Breast epithelium (tissue), 4 donors: Measurements from ENCODE around the gene ITGB4. TPM values are rescaled to one million over a fixed set of nuclear protein-coding genes. Genes with fewer than 3 reads are reported as not detected.

Experiments
- DNase-seq, 2 donors: peaks; one replicate each; pipeline ENCODE4 v3.0.0-alpha.2; 2019; ENCODE audit warnings: low spot score in 2 of 2
- H3K27ac ChIP-seq, 2 donors: fragments of 200-600 bp; sonication (generic) in 1 of 2; one replicate each; pipeline ENCODE4 v1.5.1; 2016 to 2019; ENCODE audit warnings: mild to moderate bottlenecking in 1 of 2
- H3K27me3 ChIP-seq, 2 donors: fragments of 200-600 bp; sonication (generic) in 1 of 2; one replicate each; pipeline versions ENCODE4 v1.5.1 to v1.6.0; 2017 to 2019; ENCODE audit warnings: control low read depth in 1 of 2, mild to moderate bottlenecking in 1 of 2
- H3K36me3 ChIP-seq: fragments of 200-600 bp; one replicate; pipeline ENCODE4 v1.5.1; 2019
- H3K4me1 ChIP-seq, 2 donors: fragments of 200-600 bp; sonication (generic); one replicate each; pipeline ENCODE4 v1.5.1; 2016 to 2019; ENCODE audit warnings: control low read depth in 1 of 2
- H3K4me3 ChIP-seq, 3 donors: fragments of 200-600 bp; sonication (generic); 1 replicate in 2 of 3; 2 replicates in 1 of 3; pipeline ENCODE4 v1.5.1; 2016 to 2019; ENCODE audit warnings: mild to moderate bottlenecking in 3 of 3, moderate library complexity in 2 of 3
- H3K9me3 ChIP-seq, 2 donors: fragments of 200-600 bp; sonication (generic) in 1 of 2; one replicate each; pipeline ENCODE4 v1.5.1; 2016 to 2019; ENCODE audit warnings: control low read depth in 1 of 2
- CTCF ChIP-seq, 3 donors: fragments of 450-650 bp; IDR thresholded peaks; one replicate each; pipeline ENCODE4 v1.5.1; 2016 to 2017; ENCODE audit warnings: antibody characterized with exemption in 3 of 3, mild to moderate bottlenecking in 3 of 3, moderate library complexity in 3 of 3
- POLR2A ChIP-seq: fragments of 450-650 bp; IDR thresholded peaks from one replicate; pipeline ENCODE4 v1.6.1; 2016; ENCODE audit warnings: antibody characterized with exemption, mild to moderate bottlenecking, moderate library complexity
- POLR2AphosphoS5 ChIP-seq, 3 donors: sonication (generic); formaldehyde crosslinking; IDR thresholded peaks; one replicate each; pipeline ENCODE4 v1.6.1; 2017; ENCODE audit warnings: antibody characterized with exemption in 3 of 3
- intact Hi-C: fragments of 100-400 bp; cut with DNase I; formaldehyde crosslinking; loops from one replicate; pipeline ENCODE4 v1.15.1; 2023; ENCODE audit warnings: low total_unique reads
- total RNA-seq, 3 donors: library from RNA; depleted of rRNA; stranded (reverse); fragments of >200 nt; gene quantifications; one replicate each; pipeline ENCODE4 v1.1.0, GENCODE V29; 2016

Gene ITGB4
- total RNA-seq, 3 donors from 2014 or later, result 9.8 to 125 (median 67.2) TPM

GRCh38 chr17:75693500-75694481 is 27.5 kb upstream of the ITGB4 start:
- H3K4me1 ChIP-seq, result peaks cover 15 to 52% of the 10 kb centered on the region in 2 donors
- H3K27me3 ChIP-seq, result no peaks in the 10 kb centered on the region
- no peak for TF ChIP-seq CTCF (IDR thresholded peaks at IDR 0.05)
- TF ChIP-seq POLR2A, result no peak
- TF ChIP-seq POLR2AphosphoS5 (IDR thresholded peaks at IDR 0.05), result peak; percentile 74 to 87 (median 86)
- peak; percentile 84 to 99 for DNase-seq
- intact Hi-C loops, result no loop called here
- H3K36me3 ChIP-seq, result no peaks in the 10 kb centered on the region
- H3K4me3 ChIP-seq, result peak overlapping the region in 2 of 3 donors; percentile 10 to 37
- H3K9me3 ChIP-seq, result no peaks in the 10 kb centered on the region
- peak overlapping the region; percentile 94 to 98 for H3K27ac ChIP-seq

- TF ChIP-seq POLR2A, result no peak
- TF ChIP-seq POLR2AphosphoS5 (IDR thresholded peaks at IDR 0.05), result no peak
- no peak for TF ChIP-seq CTCF (IDR thresholded peaks at IDR 0.05)
- peak in 1 of 2 donors; percentile 67 for DNase-seq
- Histone ChIP-seq H3K27me3 (no peaks in the 10 kb centered on the region), H3K4me3 (no peak overlapping the region), H3K9me3 (no peaks in the 10 kb centered on the region), H3K36me3 (no peaks in the 10 kb centered on the region), H3K4me1 (peaks cover 19 to 56% of the 10 kb centered on the region in 2 donors), H3K27ac (peak overlapping the region; percentile 94 to 98)
- intact Hi-C loops, result no loop called here
Observed at GRCh38 chr17:75694536-75694935, 26.7 kb upstream of the ITGB4 start.

- Histone ChIP-seq H3K27ac (peak overlapping the region; percentile 94 to 98), H3K9me3 (no peaks in the 10 kb centered on the region), H3K4me3 (no peak overlapping the region), H3K27me3 (no peaks in the 10 kb centered on the region), H3K4me1 (peaks cover 26 to 56% of the 10 kb centered on the region in 2 donors), H3K36me3 (no peaks in the 10 kb centered on the region)
- intact Hi-C loops, result no loop called here
- DNase-seq, result no peak
- TF ChIP-seq CTCF (IDR thresholded peaks at IDR 0.05), result no peak
- TF ChIP-seq POLR2A, result no peak
- no peak for TF ChIP-seq POLR2AphosphoS5 (IDR thresholded peaks at IDR 0.05)
Observed at GRCh38 chr17:75695141-75695829, 26.0 kb upstream of the ITGB4 start.

- H3K4me3 ChIP-seq, result no peak overlapping the region
- no peaks in the 10 kb centered on the region for H3K27me3 ChIP-seq
- no peaks in the 10 kb centered on the region for H3K36me3 ChIP-seq
- H3K9me3 ChIP-seq, result no peaks in the 10 kb centered on the region
- peak overlapping the region; percentile 94 to 98 for H3K27ac ChIP-seq
- peaks cover 29 to 56% of the 10 kb centered on the region in 2 donors for H3K4me1 ChIP-seq
- DNase-seq, result peak in 1 of 2 donors; percentile 90
- TF ChIP-seq POLR2AphosphoS5 (IDR thresholded peaks at IDR 0.05) (peak in 1 of 3 donors; percentile 19), POLR2A (no peak)
- intact Hi-C loops, result no loop called here
Observed at GRCh38 chr17:75695830-75696271, 25.4 kb upstream of the ITGB4 start.

- intact Hi-C loops, result no loop called here
- Histone ChIP-seq H3K4me1 (peaks cover 34 to 52% of the 10 kb centered on the region in 2 donors), H3K36me3 (no peaks in the 10 kb centered on the region)
Observed at GRCh38 chr17:75697651-75698291, 23.5 kb upstream of the ITGB4 start.

More at GRCh38 chr17:75697651-75698291, 23.5 kb upstream of the ITGB4 start:
- H3K4me3 ChIP-seq, result no peak overlapping the region
- H3K27ac ChIP-seq, result peak overlapping the region; percentile 95 to 98
- DNase-seq, result peak; percentile 87 to 89
- no peaks in the 10 kb centered on the region for H3K9me3 ChIP-seq
- H3K27me3 ChIP-seq, result no peaks in the 10 kb centered on the region
- TF ChIP-seq POLR2AphosphoS5 (IDR thresholded peaks at IDR 0.05) (no peak), CTCF (IDR thresholded peaks at IDR 0.05) (peak in 1 of 3 donors; percentile 43), POLR2A (no peak)
